Glomerular visceral epithelial cell (primary cell): ENCODE measurements around the gene M6PR.
"Not testable (repeated sequence)": the region's sequence is repeated elsewhere in the genome, so short reads cannot be mapped to it uniquely, and the experiment has no call there.

ENCODE experiments used
- DNase-seq: peaks from one replicate; pipeline ENCODE4 v3.0.0-alpha.2; 2016; ENCODE audit errors: extremely low spot score

M6PR gene

GRCh38 chr12:8950702-8951478, 1.4 kb upstream of the M6PR start:
- DNase-seq: peak; percentile 5

- no peak for DNase-seq
Measured at GRCh38 chr12:8950221-8950527, 729 bp upstream of the M6PR start.

GRCh38 chr12:8948701-8949341, 624 bp downstream of the M6PR start:
- peak; percentile 11 for DNase-seq

- no peak for DNase-seq
Measured at GRCh38 chr12:8947737-8948136, 1.7 kb downstream of the M6PR start.

GRCh38 chr12:8946733-8947132, 2.7 kb downstream of the M6PR start:
- no peak for DNase-seq

GRCh38 chr12:8943565-8944186, 5.8 kb downstream of the M6PR start:
- no peak for DNase-seq

GRCh38 chr12:8941691-8942478, 7.6 kb downstream of the M6PR start:
- no peak for DNase-seq

GRCh38 chr12:8937842-8938442, 11.5 kb downstream of the M6PR start:
- DNase-seq: not testable (repeated sequence)

GRCh38 chr12:8936735-8937134, 12.7 kb downstream of the M6PR start:
- DNase-seq: no peak

GRCh38 chr12:8934080-8934479, 15.4 kb downstream of the M6PR start:
- DNase-seq: not testable (repeated sequence)

GRCh38 chr12:8932464-8932863, 17.0 kb downstream of the M6PR start:
- not testable (repeated sequence) for DNase-seq

GRCh38 chr12:8930655-8931323, 18.7 kb downstream of the M6PR start:
- not testable (repeated sequence) for DNase-seq

GRCh38 chr12:8922544-8922943, 26.9 kb downstream of the M6PR start:
- no peak for DNase-seq

GRCh38 chr12:8919643-8920042, 29.8 kb downstream of the M6PR start:
- not testable (repeated sequence) for DNase-seq

GRCh38 chr12:8917751-8918150, 31.7 kb downstream of the M6PR start:
- DNase-seq: no peak

GRCh38 chr12:8917031-8917430, 32.4 kb downstream of the M6PR start:
- no peak for DNase-seq

- DNase-seq: no peak
Measured at GRCh38 chr12:8916154-8916553, 33.3 kb downstream of the M6PR start.

- DNase-seq: peak; percentile 67
Measured at GRCh38 chr12:8914716-8915526, 34.5 kb downstream of the M6PR start.

- DNase-seq: peak; percentile 81
Measured at GRCh38 chr12:8914033-8914715, 35.3 kb downstream of the M6PR start, which contains the start of gene PHC1. TSS of gene PHC1 (plus strand) at chr12:8914509. CDS start at chr12:8917678, 3,169 bp downstream.

GRCh38 chr12:8913702-8914032, 35.8 kb downstream of the M6PR start:
- no peak for DNase-seq
